MV-4-11 (cell line): ENCODE measurements around the gene RAB20.
"Not testable (repeated sequence)": the region's sequence is repeated elsewhere in the genome, so short reads cannot be mapped to it uniquely, and the experiment has no call there.

Experiments
- DNase-seq: peaks from one replicate; lab custom pipeline; 2025; lab: John Stamatoyannopoulos, UW

RAB20 gene

DNA sequence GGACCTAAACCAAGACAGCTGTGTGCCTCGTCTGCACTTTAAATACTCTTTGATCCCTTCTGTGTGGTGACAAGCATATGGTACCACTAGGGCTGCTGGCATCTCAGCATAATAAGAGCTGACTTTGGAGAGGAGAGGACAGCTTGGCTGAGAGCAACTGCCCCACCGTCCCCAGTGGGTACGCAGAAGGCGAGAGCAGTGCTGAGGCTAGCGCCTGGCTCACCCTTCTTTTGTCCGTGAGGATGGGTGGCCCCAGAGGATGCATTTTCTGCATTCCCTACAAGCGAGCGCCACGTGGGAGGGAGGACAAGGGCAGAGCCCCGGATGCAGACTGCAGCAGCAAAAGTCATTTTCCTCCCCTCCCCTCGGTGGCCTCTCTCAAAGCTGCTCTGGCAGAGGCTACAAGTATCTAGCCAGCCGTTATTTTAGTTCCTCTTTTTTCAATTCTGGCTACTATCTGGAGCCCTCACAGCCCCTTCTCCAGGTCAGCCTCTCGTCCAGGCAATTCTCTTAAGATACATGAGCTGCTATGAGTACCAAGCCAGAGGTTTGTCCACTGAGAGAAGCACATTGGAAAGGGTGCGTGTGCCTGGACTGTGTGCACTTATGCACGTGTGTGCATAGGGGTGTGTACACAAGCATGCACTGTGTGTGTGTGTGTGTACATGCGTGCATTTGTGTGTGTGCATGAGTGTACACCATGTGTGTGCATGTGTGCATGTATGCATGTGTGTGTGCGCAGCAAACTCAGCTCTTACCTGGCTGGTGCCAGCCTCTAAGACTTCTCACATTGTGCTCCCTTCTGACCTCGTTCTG lies 51.3 kb downstream of the RAB20 start:
- DNase-seq, result peak; percentile 92

DNA sequence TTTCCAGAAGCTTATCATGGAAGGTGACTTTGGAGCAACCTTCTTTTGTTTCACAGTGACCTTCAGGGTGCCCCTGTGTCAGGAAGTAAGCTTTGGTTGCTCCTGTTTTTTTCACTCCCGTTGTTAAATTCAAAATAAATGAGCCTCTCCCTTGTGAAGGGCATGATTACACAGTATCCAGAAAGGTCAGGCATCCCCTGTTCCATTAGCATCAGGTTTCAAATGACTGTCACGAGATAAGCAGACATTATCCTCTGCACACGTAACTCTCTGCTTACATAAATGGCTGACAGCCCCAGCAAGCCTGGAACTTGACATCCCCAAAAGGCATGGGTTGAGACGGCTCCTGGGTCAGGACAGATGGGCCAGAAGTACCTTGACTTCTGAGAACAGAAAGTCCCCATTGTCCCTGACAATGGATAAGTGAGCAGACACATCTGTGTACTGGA lies 52.0 kb downstream of the RAB20 start:
- no peak for DNase-seq

DNA sequence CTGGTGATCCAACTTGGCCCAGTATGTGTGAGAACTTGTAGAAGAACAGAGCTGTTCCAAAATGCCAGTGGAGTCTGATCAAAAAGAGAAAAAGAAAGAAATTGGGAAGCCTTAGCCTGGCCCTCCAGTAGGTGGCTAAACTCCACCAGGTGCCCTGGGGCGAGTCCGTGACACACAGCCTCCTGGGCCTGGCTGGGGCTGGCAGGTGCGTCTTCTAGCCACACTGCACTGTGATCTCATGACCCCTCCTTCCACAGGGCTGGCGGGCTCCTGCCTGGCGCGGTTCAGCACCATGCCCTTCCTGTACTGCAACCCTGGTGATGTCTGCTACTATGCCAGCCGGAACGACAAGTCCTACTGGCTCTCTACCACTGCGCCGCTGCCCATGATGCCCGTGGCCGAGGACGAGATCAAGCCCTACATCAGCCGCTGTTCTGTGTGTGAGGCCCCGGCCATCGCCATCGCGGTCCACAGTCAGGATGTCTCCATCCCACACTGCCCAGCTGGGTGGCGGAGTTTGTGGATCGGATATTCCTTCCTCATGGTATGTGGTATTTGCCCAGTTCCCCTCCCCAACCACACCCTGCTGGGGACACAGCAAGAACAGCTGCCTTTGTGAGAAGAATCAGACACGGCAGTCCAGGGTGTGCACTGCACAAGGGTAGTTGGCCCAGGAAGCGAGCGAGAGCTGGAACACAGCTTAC lies 53.7 kb downstream of the RAB20 start:
- no peak for DNase-seq

DNA sequence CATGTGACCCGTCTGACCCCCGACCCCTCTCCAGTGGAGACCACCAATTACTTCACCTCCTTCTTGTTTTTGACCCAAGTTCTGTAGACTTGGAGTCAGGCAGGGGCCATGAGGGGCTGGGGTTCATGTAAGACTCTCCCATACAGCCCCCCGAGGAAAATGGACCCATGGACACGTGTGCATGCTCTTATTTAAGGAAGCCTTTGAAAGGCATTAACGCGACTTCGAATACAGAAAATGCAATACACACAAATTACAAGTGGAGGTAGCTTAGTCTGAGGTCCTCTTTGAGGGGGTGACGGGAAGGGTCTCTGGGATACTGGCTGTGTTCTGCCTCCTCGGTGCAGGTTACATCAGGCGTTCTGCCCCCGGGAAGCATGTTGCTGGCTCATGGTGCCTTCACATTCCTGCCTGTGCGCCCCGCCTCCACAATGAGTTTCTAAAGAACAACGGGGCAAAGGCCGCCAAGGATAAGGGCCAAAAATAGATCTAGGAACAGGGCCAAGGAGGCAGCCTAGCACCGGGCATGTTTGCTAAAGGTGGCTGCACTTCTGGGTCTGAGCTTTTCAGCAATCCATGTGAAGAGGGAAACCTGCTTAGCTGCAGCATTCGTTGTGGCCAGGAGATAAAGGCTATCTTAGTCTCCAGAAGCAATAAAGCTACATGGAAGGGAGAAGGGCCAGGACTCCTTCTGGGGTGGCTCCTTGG lies 54.5 kb downstream of the RAB20 start:
- no peak for DNase-seq

DNA sequence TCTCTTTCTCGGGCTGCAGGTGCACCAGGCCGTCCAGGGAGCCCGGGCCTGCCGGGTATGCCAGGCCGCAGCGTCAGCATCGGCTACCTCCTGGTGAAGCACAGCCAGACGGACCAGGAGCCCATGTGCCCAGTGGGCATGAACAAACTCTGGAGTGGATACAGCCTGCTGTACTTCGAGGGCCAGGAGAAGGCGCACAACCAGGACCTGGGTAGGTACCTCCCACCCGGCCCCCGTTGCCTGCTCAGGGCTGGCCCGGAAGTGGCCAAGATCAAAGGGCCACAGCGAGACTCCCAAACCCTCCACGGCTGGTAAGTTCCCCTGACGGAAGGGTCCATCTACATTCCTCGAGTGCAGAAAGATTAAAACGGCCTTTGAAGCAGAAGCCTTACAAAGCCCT lies 55.1 kb downstream of the RAB20 start:
- DNase-seq, result no peak

DNA sequence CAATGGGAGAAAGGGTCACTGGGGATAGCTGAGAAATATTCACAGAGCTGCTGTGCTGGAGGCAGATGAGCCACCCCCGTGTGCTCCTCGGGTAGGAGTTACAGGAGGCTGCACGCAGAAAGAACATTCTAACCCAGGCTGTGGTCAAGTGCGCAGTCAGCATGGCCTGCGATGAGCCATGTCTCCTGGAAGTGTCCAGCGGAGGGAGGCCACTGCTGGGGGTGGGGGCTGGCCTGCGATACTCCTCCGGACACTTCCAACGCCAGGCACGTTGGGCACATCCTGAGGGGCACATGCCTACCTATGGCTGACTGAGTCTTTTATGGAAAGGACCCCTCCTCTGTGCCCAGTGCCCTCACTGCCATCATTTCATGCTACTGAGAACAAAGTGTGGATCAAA lies 55.9 kb downstream of the RAB20 start:
- DNase-seq, result no peak

DNA sequence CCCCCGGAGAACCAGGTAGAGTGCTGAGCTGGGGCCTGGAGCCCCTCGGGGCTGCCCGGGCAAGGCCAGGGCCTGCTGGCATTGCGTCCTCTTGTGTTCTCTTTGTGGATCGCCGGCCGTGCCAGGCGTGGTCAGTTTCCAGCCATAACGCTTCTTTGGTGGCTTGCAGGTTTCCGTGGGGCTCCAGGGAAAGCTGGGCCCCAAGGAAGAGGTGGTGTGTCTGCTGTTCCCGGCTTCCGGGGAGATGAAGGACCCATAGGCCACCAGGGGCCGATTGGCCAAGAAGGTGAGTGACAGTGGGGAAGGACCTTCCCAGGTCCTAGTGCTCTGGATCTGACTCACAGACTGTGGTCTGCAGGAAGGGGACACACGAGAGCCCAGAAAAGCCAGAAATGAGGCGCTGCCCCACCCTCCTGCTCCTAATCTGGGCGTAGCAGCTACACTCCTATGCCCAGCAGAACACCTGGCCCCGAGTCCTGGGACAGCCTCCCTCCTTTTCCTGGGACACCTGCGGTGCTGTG lies 57.5 kb downstream of the RAB20 start:
- no peak for DNase-seq

DNA sequence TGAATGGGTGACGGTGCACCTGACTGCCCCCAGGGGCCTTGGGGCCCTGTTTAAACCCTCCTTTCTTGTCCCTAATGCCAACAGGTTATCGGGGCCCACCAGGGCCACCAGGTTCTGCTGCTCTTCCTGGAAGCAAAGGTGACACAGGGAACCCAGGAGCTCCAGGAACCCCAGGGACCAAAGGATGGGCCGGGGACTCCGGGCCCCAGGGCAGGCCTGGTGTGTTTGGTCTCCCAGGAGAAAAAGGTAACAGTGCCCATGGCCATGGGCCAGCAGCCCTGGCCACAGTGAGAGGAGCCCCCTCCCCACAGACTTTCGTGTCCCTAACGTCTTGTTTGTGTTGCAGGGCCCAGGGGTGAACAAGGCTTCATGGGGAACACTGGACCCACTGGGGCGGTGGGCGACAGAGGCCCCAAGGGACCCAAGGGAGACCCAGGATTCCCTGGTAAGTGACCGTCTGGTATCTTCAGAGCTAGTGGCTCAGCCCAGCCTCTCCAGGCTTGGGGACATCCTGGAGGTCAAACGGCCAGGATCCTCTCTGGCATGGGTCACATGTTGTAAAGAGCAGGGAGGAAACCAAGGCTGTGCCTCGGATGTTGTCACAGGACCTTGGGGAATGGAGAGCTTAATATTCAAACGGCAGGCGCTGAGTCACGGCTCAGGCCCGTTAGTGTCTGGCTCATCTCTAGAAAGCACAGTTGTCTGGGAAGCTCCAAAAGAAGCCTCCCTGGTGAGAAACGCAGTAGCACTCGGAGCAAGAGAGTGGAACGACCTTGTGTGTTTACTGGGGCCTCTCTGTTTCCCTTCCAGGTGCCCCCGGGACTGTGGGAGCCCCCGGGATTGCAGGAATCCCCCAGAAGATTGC lies 58.3 kb downstream of the RAB20 start:
- no peak for DNase-seq

DNA sequence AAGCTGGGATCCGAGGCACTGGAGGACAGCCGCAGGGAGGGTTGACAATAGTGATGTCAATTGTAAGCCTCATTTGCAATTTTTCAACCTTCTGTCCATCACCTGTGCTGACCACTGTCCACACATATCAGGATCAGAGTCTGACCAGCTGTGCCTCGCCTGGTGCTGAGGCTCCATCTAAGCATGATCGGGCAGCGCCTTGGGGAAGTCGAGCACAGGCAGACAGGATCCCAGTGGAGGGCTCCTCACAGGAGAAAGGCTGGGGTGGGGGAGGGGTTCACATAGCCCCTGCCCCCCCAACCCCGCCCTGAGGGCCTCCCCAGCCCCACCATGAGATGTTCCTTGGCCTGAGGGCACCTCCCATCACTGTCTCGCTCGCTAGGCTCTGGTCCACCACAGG lies 60.3 kb downstream of the RAB20 start:
- no peak for DNase-seq

DNA sequence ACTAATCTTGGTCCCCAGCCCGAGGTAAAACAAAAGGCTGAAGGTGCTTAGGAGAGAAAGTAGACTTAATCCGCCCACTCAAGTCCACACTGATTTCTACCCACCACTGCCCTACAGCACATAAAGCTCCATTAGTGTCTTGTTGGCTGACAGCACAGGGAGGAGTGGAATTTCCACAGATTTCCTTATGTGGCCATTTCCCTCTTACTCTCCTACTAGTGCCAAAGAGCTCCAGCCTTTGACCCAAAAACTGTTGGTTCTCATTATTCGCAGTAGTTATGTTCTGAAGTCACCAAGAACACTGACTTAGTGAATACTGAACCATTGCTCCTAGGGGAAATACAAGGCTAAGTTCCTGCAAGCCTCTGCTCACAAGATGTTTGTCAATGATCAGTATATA lies 61.2 kb downstream of the RAB20 start:
- DNase-seq, result no peak

DNA sequence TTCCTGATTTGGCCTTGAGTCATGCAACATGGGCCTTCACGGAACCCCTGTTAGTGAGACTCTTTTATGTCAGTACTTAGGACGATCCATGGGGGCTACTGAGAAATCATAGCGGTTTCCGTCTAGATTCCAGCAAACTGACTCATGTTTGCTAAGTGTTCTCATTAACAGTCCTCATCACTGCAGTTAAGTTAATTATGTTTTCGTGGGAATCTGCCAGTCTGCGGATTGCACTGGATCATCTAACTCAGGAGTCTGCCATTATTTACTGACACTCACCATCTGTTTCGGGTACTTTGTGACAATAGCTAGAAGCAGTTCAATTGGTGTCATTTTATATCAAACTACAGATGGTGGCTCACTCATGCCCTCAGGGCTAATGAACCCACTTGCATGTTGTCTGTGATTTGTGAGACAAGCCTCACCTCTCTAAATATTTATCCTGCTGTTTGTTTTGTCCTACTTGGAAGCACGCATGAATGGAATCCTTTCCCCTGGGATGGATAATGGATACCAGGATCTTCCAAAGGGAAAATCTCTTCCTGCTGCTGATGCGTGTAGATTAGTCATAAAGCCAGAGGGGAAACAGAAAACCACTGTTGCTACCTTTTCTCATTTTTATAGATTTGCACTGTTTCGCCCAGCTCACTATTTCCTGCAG lies 61.8 kb downstream of the RAB20 start:
- no peak for DNase-seq

DNA sequence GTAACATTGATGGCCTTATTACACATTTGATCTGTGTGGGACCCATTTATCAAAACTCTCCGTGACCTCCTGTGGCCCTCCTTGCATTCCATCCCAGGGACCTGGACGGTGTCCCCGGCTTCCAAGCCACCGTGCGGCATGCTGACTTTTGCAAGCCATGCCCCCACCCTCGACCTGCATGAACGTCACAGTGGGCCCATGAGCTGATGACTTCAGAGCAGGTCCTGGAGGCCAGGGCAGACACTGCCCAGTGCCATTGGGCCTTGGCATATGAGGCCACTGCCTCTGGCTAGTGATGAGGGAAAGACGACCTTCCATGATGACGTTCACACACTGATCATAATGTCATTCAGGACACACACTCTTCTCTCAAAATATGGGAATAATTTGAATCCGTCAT lies 62.8 kb downstream of the RAB20 start:
- DNase-seq, result no peak

DNA sequence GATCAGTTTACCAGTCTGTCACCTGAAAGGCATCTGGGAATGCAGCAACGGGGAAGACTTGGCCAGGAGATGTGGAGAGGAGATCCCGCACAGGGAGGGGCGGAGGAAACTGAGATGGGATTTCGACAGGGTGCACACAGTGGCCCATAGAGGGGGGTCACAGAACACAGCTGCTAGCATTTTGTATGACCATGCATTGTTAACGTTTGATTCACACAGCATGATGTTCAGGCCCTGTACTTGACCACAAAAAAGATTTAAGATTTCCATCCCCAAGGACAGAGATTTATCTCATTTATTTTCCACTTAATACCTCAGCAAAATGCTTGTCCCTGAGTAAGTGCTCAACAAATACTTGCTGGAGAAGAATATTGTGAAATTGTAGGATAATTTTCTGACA lies 63.2 kb downstream of the RAB20 start:
- no peak for DNase-seq

DNA sequence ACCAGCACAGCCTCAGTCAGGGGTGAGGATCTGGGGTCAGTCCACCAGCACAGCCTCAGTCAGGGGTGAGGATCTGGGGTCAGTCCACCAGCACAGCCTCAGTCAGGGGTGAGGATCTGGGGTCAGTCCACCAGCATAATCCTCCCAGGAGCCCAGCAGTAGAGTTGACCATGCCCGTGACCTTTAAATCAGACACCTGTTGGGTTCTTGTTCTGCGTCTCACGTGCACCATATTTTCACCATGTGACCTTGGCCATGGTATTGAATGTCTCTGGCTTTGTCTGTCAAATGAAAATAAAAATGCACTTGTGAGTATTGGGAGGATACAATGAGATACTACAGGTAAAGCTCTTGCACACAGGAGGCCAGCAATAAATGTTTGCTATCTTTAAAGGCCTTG lies 63.6 kb downstream of the RAB20 start:
- not testable (repeated sequence) for DNase-seq

DNA sequence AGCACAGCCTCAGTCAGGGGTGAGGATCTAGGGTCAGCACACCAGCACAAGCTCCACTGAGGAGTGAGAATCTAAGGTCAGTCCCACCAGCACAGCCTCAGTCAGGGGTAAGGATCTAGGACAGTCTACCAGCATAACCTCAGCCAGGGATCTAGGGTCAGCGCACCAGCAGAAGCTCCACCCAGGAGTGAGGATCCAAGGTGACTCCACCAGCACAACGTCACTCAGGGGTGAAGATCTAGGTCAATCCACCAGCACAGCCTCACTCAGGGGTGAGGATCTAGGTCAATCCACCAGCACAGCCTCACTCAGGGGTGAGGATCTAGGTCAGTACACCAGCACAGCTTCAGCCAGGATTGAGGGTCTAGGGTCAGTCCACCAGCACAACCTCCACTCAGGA lies 64.5 kb downstream of the RAB20 start:
- no peak for DNase-seq

DNA sequence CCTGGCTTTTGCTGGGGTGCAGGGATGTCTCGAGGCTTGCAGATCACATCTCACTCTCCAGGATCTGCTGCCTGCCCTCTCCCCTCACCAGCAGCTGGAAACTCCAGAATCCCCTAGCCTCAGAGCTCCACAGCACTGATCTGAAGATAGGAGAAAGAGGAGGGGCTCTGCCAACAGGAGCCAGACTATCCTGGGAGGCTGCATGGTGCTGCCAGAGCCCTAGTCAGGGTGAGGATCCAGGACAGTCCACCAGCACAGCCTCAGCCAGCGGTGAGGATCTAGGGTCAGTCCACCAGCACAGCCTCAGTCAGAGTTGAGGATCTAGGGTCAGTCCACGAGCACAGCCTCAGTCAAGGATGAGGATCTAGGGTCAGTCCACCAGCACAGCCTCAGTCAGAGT lies 65.2 kb downstream of the RAB20 start:
- DNase-seq, result no peak

DNA sequence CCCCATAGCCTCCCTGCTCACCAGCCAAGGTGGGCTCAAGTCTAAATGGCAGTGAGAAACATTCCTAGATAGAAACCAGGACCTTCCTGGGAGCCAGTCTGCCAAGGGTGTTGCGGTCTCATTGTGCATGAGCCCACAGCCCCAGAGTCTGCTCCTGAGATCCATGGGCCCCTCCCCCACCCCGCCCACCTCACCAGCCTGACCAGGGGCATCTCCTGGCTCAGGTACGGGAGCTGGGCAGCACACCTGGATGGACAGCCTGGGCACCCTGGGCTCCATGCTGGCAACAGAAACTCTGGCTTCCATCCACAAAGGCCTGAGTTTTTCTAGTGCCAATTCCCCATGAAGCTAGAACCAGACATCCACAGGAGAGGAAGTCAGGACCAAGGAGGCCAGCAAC lies 65.6 kb downstream of the RAB20 start:
- DNase-seq, result no peak

DNA sequence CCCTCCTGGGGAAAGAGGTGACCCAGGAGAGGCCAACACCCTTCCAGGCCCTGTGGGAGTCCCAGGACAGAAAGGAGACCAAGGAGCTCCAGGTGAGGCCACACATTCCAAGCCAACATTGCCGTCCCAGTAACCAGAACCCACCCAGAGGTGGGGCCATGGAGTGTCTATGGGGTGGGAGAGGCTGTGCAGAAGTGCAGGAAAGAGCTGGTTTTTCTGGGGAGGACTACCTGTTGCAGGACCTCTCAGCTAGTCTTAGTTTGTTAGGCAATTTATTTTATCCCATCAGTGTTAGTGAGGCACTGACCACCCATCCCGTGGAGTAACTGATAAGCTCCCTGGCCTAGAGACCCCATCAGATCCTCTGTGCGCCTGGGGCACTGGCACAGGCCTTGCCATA lies 66.1 kb downstream of the RAB20 start:
- DNase-seq, result no peak

DNA sequence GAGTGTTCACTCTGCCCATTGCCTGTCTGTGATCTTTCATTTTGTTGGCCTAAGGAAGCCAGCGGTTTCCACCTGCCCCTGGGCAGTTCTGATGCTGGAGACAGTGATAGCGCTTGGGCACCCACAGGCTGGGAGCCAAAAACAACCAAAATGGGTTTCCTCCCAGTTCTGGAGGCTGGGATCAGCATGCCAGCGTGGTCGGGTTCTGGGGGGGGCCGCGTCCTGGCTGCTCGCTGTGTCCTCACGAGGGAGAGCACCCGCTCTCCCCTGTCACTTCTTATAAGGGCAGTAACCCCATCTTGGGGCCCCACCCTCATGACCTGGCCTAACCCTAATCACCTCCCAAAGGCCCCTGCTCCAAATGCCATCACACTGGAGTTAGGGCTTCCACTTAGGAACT lies 67.9 kb downstream of the RAB20 start:
- DNase-seq, result no peak

DNA sequence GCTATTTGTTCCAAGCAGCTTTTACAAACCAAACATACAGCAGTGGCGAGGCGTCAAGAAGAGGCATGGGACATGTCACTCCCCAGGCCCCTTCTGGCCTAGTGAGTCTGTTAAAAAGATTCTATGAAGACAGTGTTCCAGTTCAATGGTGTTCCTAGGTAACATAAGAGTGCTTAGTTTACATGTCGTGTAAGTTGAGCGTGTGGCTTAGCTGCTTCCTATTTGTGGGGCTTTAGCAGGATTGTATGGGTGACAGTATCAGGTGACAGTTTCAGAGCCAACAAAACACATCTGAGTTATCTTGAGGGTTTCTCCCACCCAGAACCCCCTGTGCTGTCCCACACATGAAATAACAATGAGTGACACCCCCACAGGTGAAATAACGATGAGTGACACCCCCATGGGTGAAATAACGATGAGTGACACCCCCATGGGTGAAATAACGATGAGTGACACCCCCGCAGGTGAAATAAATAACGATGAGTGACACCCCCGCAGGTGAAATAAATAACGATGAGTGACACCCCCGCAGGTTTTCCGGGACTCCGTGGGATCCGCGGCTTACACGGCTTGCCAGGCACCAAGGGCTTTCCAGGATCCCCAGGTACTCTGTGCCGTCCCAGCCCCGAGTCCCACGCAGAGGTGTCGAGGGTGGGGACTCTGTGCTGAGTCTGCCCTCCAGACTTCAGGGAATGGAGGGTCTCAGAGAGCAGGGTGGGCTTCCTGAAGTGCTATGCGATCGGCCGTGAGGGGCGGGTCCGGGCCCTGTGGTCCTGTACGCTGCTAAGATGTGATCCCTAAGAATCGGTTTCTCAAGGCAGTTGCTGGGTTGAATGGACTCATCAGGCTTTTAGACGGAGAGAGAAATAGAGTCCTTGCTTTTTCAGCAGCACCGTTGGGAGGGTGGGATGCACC lies 68.6 kb downstream of the RAB20 start:
- DNase-seq, result no peak
